GM06990 (cell line): ENCODE measurements around the gene ENOX1.

Experiments
- DNase-seq: peaks from one replicate; pipeline ENCODE4 v3.0.0-alpha.2; 2011; ENCODE audit not compliant: insufficient read length; ENCODE audit errors: extremely low read depth
- H3K27me3 ChIP-seq: replicated peaks from 2 replicates; pipeline ENCODE4 v1.6.0; 2011; ENCODE audit warnings: low read length; ENCODE audit not compliant: control insufficient read depth, insufficient read depth
- H3K36me3 ChIP-seq: 2 replicates; pipeline ENCODE4 v1.5.1; 2011; ENCODE audit warnings: low read length; ENCODE audit not compliant: control insufficient read depth, insufficient read depth
- H3K4me3 ChIP-seq: replicated peaks from 2 replicates; pipeline ENCODE4 v1.5.1; 2011; ENCODE audit warnings: low read depth, mild to moderate bottlenecking, control low read depth, low read length
- CTCF ChIP-seq: IDR thresholded peaks from 2 replicates; pipeline ENCODE4 v1.5.1; 2011; ENCODE audit warnings: low read length, control low read depth, mild to moderate bottlenecking, inconsistent platforms; ENCODE audit not compliant: insufficient read depth, poor library complexity, severe bottlenecking

The ENOX1 gene

GRCh38 chr13:43742911-43743310, 43.9 kb downstream of the ENOX1 start:
- DNase-seq = no peak
- Histone ChIP-seq H3K4me3 (no peak overlapping the region), H3K36me3 (no peaks in the 10 kb centered on the region), H3K27me3 (no peaks in the 10 kb centered on the region)
- no peak for TF ChIP-seq CTCF

- no peak for TF ChIP-seq CTCF
- H3K36me3 ChIP-seq = no peaks in the 10 kb centered on the region
- no peaks in the 10 kb centered on the region for H3K27me3 ChIP-seq
- H3K4me3 ChIP-seq = no peak overlapping the region
- DNase-seq = no peak
Measured at GRCh38 chr13:43737392-43737923, 49.3 kb downstream of the ENOX1 start.

GRCh38 chr13:43732726-43733125, 54.0 kb downstream of the ENOX1 start:
- TF ChIP-seq CTCF = no peak
- no peak overlapping the region for H3K4me3 ChIP-seq
- no peak for DNase-seq
- no peaks in the 10 kb centered on the region for H3K27me3 ChIP-seq
- no peaks in the 10 kb centered on the region for H3K36me3 ChIP-seq

- DNase-seq = no peak
- TF ChIP-seq CTCF = no peak
- Histone ChIP-seq H3K27me3 (no peaks in the 10 kb centered on the region), H3K4me3 (no peak overlapping the region), H3K36me3 (no peaks in the 10 kb centered on the region)
Measured at GRCh38 chr13:43731296-43731695, 55.5 kb downstream of the ENOX1 start.

DNA sequence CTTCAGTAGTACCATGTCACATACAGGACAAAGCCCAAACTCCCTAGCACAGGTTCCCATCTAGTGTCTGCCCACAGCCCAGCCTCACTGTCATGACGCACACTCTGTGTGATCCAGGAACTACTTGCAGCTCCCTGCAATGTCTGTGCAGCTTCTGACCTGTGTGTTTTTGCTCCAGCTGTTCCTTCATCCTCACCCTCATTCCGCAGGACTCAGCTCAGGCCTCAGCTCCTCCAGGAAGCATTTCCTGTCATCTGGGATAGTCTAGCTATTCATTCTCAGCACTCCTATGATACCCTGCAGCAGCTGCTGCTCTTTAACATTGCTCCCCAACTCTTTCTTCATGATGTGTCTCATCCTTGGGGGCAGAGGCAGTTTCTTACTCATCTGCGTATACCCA, 56.1 kb downstream of the ENOX1 start:
- DNase-seq = no peak

More for the DNA sequence above, 56.1 kb downstream of the ENOX1 start:
- Histone ChIP-seq H3K4me3 (no peak overlapping the region), H3K27me3 (no peaks in the 10 kb centered on the region), H3K36me3 (no peaks in the 10 kb centered on the region)
- TF ChIP-seq CTCF = no peak
